Endothelial cell of umbilical vein (primary cell): ENCODE results near the gene CLDN6. TPM values are rescaled to one million over a fixed set of nuclear protein-coding genes. Genes with fewer than 3 reads are reported as not detected.

Source experiments
- BruUV-seq: library from RNA; stranded (reverse); fragments of 400-500 nt; replicated peaks from 2 replicates; lab custom pipeline; 2021; lab: Mats Ljungman, UMichigan
- CTCF ChIA-PET: fragments of 300-600, 350-600 bp; sonication (Branson Sonifier 250); formaldehyde crosslinking; loops from one replicate; lab custom pipeline; 2021; ENCODE audit warnings: antibody characterized with exemption, inconsistent platforms; lab: Charles Lee
- POLR2A ChIA-PET: fragments of 300-600, 350-600 bp; sonication (Branson Sonifier 250); formaldehyde crosslinking; loops from one replicate; lab custom pipeline; 2021; ENCODE audit warnings: antibody characterized with exemption, inconsistent platforms; lab: Charles Lee
- DNase-seq: peaks from one replicate; pipeline ENCODE4 v3.0.0-alpha.2; 2011; ENCODE audit warnings: low read depth, low spot score
- FAIRE-seq: peaks from 2 replicates; lab custom pipeline; 2011; peaks lifted over from hg19 to GRCh38; lab: Jason Lieb, UNC
- H2AFZ ChIP-seq: 2 replicates; pipeline ENCODE4 v1.6.0; 2012; ENCODE audit warnings: low read depth, low read length, control low read depth, inconsistent platforms
- H3K27ac ChIP-seq: 2 replicates; pipeline ENCODE4 v1.5.1; 2011; ENCODE audit warnings: low read depth, mild to moderate bottlenecking, control low read depth, low read length, moderate library complexity; ENCODE audit not compliant: insufficient read depth
- H3K27me3 ChIP-seq, 2 experiments: 2 replicates each; pipeline versions ENCODE4 v1.6.0 to v1.6.1; 2011; ENCODE audit warnings: low read length in 2 of 2, mixed read lengths in 1 of 2; ENCODE audit not compliant: control insufficient read depth in 2 of 2, insufficient read depth in 2 of 2
- H3K36me3 ChIP-seq, 2 experiments: 2 replicates in 1 of 2; 3 replicates in 1 of 2; pipeline ENCODE4 v1.5.1; 2011; ENCODE audit warnings: low read length in 2 of 2, mild to moderate bottlenecking in 1 of 2, moderate library complexity in 1 of 2; ENCODE audit not compliant: control insufficient read depth in 2 of 2, insufficient read depth in 2 of 2; ENCODE audit errors: extremely low read depth in 1 of 2
- H3K4me1 ChIP-seq: 3 replicates; pipeline ENCODE4 v1.5.1; 2011; ENCODE audit warnings: mild to moderate bottlenecking, low read length; ENCODE audit not compliant: control insufficient read depth, insufficient read depth; ENCODE audit errors: extremely low read depth
- H3K4me2 ChIP-seq: 2 replicates; pipeline ENCODE4 v1.6.1; 2011; ENCODE audit warnings: low read length, control low read depth, mixed read lengths; ENCODE audit not compliant: insufficient read depth
- H3K4me3 ChIP-seq, 3 experiments: fragments of 200-600 bp in 1 of 3; sonication (generic), shearing (Covaris generic) in 1 of 3; replicated peaks in 1 of 3; 2 replicates each; pipeline ENCODE4 v1.5.1; 2011 to 2016; ENCODE audit warnings: control low read depth in 3 of 3, low read length in 3 of 3, mild to moderate bottlenecking in 2 of 3, inconsistent platforms in 1 of 3, low read depth in 1 of 3, moderate library complexity in 1 of 3; ENCODE audit not compliant: insufficient read depth in 1 of 3
- H3K79me2 ChIP-seq: 2 replicates; pipeline ENCODE4 v1.6.0; 2012; ENCODE audit warnings: low read length, inconsistent platforms; ENCODE audit not compliant: control insufficient read depth, insufficient read depth
- H3K9ac ChIP-seq: replicated peaks from 2 replicates; pipeline ENCODE3; 2011; ENCODE audit warnings: low read length, control low read depth; ENCODE audit not compliant: insufficient read depth; ENCODE audit errors: extremely low read depth
- H3K9me1 ChIP-seq: replicated peaks from 3 replicates; pipeline ENCODE4 v1.6.0; 2011; ENCODE audit warnings: mild to moderate bottlenecking, low read length; ENCODE audit not compliant: control insufficient read depth, insufficient read depth; ENCODE audit errors: extremely low read depth
- H3K9me3 ChIP-seq: replicated peaks from 2 replicates; pipeline ENCODE4 v1.5.1; 2012; ENCODE audit warnings: low read length, inconsistent platforms; ENCODE audit not compliant: control insufficient read depth, insufficient read depth
- H4K20me1 ChIP-seq: replicated peaks from 2 replicates; pipeline ENCODE3; 2011; ENCODE audit warnings: mild to moderate bottlenecking, low read length; ENCODE audit not compliant: control insufficient read depth, insufficient read depth; ENCODE audit errors: extremely low read depth
- EZH2 ChIP-seq: IDR thresholded peaks from 2 replicates; pipeline ENCODE4 v1.6.1; 2012; ENCODE audit warnings: borderline replicate concordance, low read depth, mild to moderate bottlenecking, moderate library complexity, low read length, inconsistent platforms; ENCODE audit not compliant: severe bottlenecking
- FOS ChIP-seq: IDR thresholded peaks from 2 replicates; pipeline ENCODE4 v1.6.1; 2011; ENCODE audit warnings: mild to moderate bottlenecking, low read length, moderate library complexity, borderline replicate concordance; ENCODE audit not compliant: insufficient read depth
- GATA2 ChIP-seq: IDR thresholded peaks from 2 replicates; pipeline ENCODE4 v1.7.0; 2011; ENCODE audit warnings: low read depth, mild to moderate bottlenecking, moderate library complexity, mixed read lengths, low read length; ENCODE audit not compliant: insufficient read length, insufficient read depth
- JUN ChIP-seq: IDR thresholded peaks from 2 replicates; pipeline ENCODE4 v1.6.1; 2011; ENCODE audit warnings: borderline replicate concordance, low read depth; ENCODE audit not compliant: insufficient read length, insufficient read depth
- MYC ChIP-seq: IDR thresholded peaks from one replicate; pipeline ENCODE4 v1.6.1; 2011; ENCODE audit warnings: mild to moderate bottlenecking, low read depth, low read length
- POLR2A ChIP-seq: IDR thresholded peaks from 2 replicates; pipeline ENCODE4 v1.6.1; 2012; ENCODE audit warnings: low read depth, mild to moderate bottlenecking, control low read depth, low read length
- POLR2AphosphoS5 ChIP-seq: IDR thresholded peaks from 2 replicates; pipeline ENCODE4 v1.6.1; 2012; ENCODE audit warnings: low read depth, mild to moderate bottlenecking, control low read depth, low read length, moderate library complexity; ENCODE audit not compliant: insufficient read depth
- dilution Hi-C: fragments of 300-500 bp; cut with MboI; formaldehyde crosslinking; loops from one replicate; pipeline ENCODE4 v1.15.0; 2019; ENCODE audit warnings: low sequenced_read_pairs; ENCODE audit not compliant: extremely low pct_ligation_motif_present
- intact Hi-C: fragments of 100-400 bp; cut with micrococcal nuclease; formaldehyde crosslinking; loops from one replicate; pipeline ENCODE4 v1.10.0; 2022
- polyA plus RNA-seq, 4 experiments: library from polyadenylated mRNA; depleted of rRNA in 3 of 4; stranded (reverse) in 3 of 4; unstranded in 1 of 4; fragments of >200 nt; gene quantifications; 2 replicates each; pipeline versions ENCODE4 v1.2.1 to v1.2.3, GENCODE V29; 2011 to 2012; ENCODE audit warnings: missing spikeins in 1 of 4
- total RNA-seq: library from RNA; stranded (reverse); gene quantifications from 2 replicates; pipeline ENCODE4 v1.2.3, GENCODE V29; 2021
- TF ChIP-seq, protein P1 (sequence below): IDR thresholded peaks from 2 replicates; pipeline ENCODE4 v1.6.1; 2011; ENCODE audit not compliant: insufficient read depth, insufficient read length
- TF ChIP-seq, protein P2 (sequence below), 2 donors: IDR thresholded peaks; 1 replicate in 1 of 2; 2 replicates in 1 of 2; pipeline ENCODE4 v1.5.1; 2011; ENCODE audit warnings: low read length in 2 of 2, mild to moderate bottlenecking in 2 of 2, moderate library complexity in 2 of 2, control low read depth in 1 of 2, inconsistent platforms in 1 of 2, low read depth in 1 of 2; ENCODE audit not compliant: insufficient read depth in 1 of 2; ENCODE audit errors: extremely low read depth in 1 of 2

CLDN6 gene
- total and polyA plus RNA-seq, 2 donors (not counting 3 experiments of a cell fraction or from before 2014, with no cell fraction given) = 0.28 TPM; not detected in 1

DNA sequence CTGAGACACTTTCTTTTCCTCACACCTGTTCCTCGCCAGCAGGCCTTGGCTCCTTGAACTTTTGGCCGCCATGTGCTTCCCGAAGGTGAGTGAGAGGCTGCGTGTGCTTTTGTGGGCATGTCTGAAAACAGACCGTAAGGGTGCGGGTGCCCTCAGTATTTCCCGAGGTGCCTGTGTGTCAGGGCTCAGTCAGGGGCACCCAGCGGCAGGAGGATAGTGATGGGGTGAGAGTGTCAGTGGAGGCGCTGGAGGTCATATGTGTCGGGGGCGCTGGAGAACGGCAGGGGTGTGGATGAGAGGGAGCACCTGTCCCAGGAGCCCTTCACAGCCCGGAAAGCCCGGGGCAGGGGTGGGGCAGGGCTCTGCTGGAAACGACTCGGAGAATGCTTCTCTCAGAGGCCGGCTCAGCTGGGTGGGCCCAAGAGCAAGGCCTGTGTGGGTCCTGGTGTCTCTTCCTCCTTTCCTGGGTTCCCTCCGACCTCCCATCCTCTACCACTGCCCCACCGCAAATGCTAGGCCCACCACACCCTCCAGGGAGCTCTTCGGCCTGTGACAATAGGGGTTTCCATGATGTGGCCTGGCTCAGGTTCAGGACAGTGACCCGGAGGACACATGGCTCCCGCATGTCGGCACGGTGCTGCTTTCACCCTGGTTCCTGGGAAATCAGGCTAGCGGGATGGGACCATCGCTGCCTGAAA is 47.9 kb upstream of the CLDN6 start:
- Histone ChIP-seq H3K4me2 (peak overlapping the region; percentile 66), H3K9me3 (no peaks in the 10 kb centered on the region), H2AFZ (peak overlapping the region; percentile 85), H3K36me3 (peaks cover 0 to 9% of the 10 kb centered on the region in 2 experiments), H3K79me2 (peaks cover 4% of the 10 kb centered on the region), H3K4me3 (peak overlapping the region in 2 of 3 experiments; percentile 40 to 54), H3K27ac (peak overlapping the region; percentile 94), H4K20me1 (no peaks in the 10 kb centered on the region), H3K4me1 (peaks cover 19% of the 10 kb centered on the region), H3K9ac (peak overlapping the region; percentile 94), H3K27me3 (no peaks in the 10 kb centered on the region), H3K9me1 (no peaks in the 10 kb centered on the region)
- FAIRE-seq = no peak
- TF ChIP-seq, protein P1, sequence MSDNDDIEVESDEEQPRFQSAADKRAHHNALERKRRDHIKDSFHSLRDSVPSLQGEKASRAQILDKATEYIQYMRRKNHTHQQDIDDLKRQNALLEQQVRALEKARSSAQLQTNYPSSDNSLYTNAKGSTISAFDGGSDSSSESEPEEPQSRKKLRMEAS = no peak
- TF ChIP-seq EZH2 = no peak
- no peak for TF ChIP-seq MYC
- TF ChIP-seq GATA2 = no peak
- no peak for TF ChIP-seq POLR2A
- TF ChIP-seq FOS = no peak
- TF ChIP-seq POLR2AphosphoS5 = no peak
- TF ChIP-seq JUN = no peak
- TF ChIP-seq, protein P2, sequence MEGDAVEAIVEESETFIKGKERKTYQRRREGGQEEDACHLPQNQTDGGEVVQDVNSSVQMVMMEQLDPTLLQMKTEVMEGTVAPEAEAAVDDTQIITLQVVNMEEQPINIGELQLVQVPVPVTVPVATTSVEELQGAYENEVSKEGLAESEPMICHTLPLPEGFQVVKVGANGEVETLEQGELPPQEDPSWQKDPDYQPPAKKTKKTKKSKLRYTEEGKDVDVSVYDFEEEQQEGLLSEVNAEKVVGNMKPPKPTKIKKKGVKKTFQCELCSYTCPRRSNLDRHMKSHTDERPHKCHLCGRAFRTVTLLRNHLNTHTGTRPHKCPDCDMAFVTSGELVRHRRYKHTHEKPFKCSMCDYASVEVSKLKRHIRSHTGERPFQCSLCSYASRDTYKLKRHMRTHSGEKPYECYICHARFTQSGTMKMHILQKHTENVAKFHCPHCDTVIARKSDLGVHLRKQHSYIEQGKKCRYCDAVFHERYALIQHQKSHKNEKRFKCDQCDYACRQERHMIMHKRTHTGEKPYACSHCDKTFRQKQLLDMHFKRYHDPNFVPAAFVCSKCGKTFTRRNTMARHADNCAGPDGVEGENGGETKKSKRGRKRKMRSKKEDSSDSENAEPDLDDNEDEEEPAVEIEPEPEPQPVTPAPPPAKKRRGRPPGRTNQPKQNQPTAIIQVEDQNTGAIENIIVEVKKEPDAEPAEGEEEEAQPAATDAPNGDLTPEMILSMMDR (IDR thresholded peaks at IDR 0.05; ENCODE audit: extremely low read depth in 1 of 2, insufficient read depth in 1 of 2, low read depth in 1 of 2, low read length in 2 of 2) = no peak
- DNase-seq = no peak
- ChIA-PET CTCF (interaction anchor here (0.7 to 1.3 kb wide), 5 partner anchors 10 to 64 kb away, joined by 3 to 4 read pairs (median 4); no protein-coding TSS in a partner anchor), POLR2A (interaction anchor here (0.5 kb wide), 1 partner anchor 42 kb away, joined by 5 read pairs; no protein-coding TSS in a partner anchor)
- intact Hi-C loops = loop anchor here (1.0 kb wide), 1 partner anchor 21 kb away; no protein-coding TSS in a partner anchor
- dilution Hi-C loops = no loop called here
- no TSS peak for BruUV-seq
